A549 (cell line): Measurements from ENCODE around the gene ATP1A4.

Experiments used
- BHLHE40 ChIP-seq: IDR thresholded peaks from 2 replicates; pipeline ENCODE4 v1.6.1; 2012; ENCODE audit warnings: low read depth, low read length, inconsistent platforms
- EP300 ChIP-seq, 2 experiments: fragments of >200 bp; sonication (Bioruptor Twin); formaldehyde crosslinking; IDR thresholded peaks; 2 replicates in 1 of 2; 3 replicates in 1 of 2; pipeline ENCODE4 v1.6.1; 2016 to 2017
- GATA3 ChIP-seq: IDR thresholded peaks from 2 replicates; pipeline ENCODE4 v1.6.1; 2012; ENCODE audit warnings: borderline replicate concordance
- KDM5A ChIP-seq: fragments of 200-600 bp; sonication (generic); IDR thresholded peaks from 2 replicates; pipeline ENCODE4 v1.6.1; 2016; ENCODE audit warnings: antibody characterized with exemption, mild to moderate bottlenecking
- MAFK ChIP-seq: fragments of 450-650 bp; IDR thresholded peaks from 2 replicates; pipeline ENCODE4 v1.6.1; 2014; ENCODE audit not compliant: partially characterized antibody
- MYC ChIP-seq: IDR thresholded peaks from 2 replicates; pipeline ENCODE4 v1.6.1; 2012; ENCODE audit warnings: mild to moderate bottlenecking, inconsistent platforms, low read length, improper control_type of control experiment, borderline replicate concordance
- NFE2L2 ChIP-seq: fragments of 150-350 bp; conservative IDR thresholded peaks from 2 replicates; pipeline ENCODE4 v1.6.1; 2014; ENCODE audit warnings: low read length
- POLR2A ChIP-seq: IDR thresholded peaks from 2 replicates; pipeline ENCODE4 v1.6.1; 2012; ENCODE audit warnings: mild to moderate bottlenecking, low read length
- POLR2AphosphoS2 ChIP-seq: conservative IDR thresholded peaks from 2 replicates; pipeline ENCODE4 v1.6.1; 2012; ENCODE audit warnings: low read length, improper control_type of control experiment, inconsistent platforms
- RCOR1 ChIP-seq: fragments of 150-350 bp; IDR thresholded peaks from 2 replicates; pipeline ENCODE4 v1.6.1; 2014; ENCODE audit warnings: antibody characterized with exemption, low read length, low read depth
- SMC3 ChIP-seq: fragments of >200 bp; sonication (Bioruptor Twin); formaldehyde crosslinking; IDR thresholded peaks from 3 replicates; pipeline ENCODE4 v1.6.1; 2018; ENCODE audit warnings: inconsistent platforms
- TF ChIP-seq, protein P1 (sequence below): fragments of >200 bp; sonication (Bioruptor Twin); formaldehyde crosslinking; IDR thresholded peaks from 3 replicates; pipeline ENCODE4 v1.5.1; 2016
- TF ChIP-seq, protein P2 (sequence below): fragments of 250-450 bp; sonication (Bioruptor Pico); IDR thresholded peaks from 2 replicates; pipeline ENCODE4 v1.5.0; 2020; ENCODE audit warnings: low read depth, mild to moderate bottlenecking, moderate library complexity

DNA sequence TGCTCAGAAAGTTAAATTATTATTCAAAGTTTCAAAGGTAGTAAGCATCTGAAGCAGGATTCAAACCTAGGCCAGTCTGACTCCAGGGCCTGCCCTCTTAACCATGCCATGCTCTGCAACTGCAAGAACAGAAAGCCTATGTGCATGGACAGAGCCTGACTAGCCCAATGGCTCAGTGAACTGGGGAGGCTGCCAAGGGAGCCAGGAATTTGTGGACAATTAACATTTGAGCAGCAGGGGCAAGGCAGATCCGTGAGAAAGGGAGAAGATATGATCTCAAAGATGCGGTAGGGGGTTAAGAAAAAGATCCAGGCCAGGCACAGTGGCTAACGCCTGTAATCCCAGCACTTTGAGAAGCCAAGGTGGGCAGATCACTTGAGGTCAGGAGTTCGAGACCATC is 6.5 kb upstream of the ATP1A4 start:
- TF ChIP-seq RCOR1 (no peak), MAFK (no peak), NFE2L2 (no peak), MYC (no peak), BHLHE40 (no peak), GATA3 (no peak), POLR2AphosphoS2 (no peak), SMC3 (no peak), EP300 (IDR thresholded peaks at IDR 0.05) (no peak), POLR2A (no peak), KDM5A (no peak)
- TF ChIP-seq, protein P1, sequence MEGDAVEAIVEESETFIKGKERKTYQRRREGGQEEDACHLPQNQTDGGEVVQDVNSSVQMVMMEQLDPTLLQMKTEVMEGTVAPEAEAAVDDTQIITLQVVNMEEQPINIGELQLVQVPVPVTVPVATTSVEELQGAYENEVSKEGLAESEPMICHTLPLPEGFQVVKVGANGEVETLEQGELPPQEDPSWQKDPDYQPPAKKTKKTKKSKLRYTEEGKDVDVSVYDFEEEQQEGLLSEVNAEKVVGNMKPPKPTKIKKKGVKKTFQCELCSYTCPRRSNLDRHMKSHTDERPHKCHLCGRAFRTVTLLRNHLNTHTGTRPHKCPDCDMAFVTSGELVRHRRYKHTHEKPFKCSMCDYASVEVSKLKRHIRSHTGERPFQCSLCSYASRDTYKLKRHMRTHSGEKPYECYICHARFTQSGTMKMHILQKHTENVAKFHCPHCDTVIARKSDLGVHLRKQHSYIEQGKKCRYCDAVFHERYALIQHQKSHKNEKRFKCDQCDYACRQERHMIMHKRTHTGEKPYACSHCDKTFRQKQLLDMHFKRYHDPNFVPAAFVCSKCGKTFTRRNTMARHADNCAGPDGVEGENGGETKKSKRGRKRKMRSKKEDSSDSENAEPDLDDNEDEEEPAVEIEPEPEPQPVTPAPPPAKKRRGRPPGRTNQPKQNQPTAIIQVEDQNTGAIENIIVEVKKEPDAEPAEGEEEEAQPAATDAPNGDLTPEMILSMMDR: no peak
- TF ChIP-seq, protein P2, sequence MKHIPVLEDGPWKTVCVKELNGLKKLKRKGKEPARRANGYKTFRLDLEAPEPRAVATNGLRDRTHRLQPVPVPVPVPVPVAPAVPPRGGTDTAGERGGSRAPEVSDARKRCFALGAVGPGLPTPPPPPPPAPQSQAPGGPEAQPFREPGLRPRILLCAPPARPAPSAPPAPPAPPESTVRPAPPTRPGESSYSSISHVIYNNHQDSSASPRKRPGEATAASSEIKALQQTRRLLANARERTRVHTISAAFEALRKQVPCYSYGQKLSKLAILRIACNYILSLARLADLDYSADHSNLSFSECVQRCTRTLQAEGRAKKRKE: no peak
